GM19351 (cell line): Measurements from ENCODE around the gene AGK.
"Not testable (repeated sequence)": the region's sequence is repeated elsewhere in the genome, so short reads cannot be mapped to it uniquely, and the experiment has no call there.

Source experiments
- ATAC-seq: cut with Tn5 transposase; IDR thresholded peaks from one replicate; pipeline ENCODE4 v1.9.1; 2021; ENCODE audit warnings: mild to moderate bottlenecking, moderate library complexity; ENCODE audit not compliant: unreplicated experiment

AGK gene

GRCh38 chr7:141674171-141674671 lies 123.0 kb downstream of the AGK start:
- ATAC-seq, result no peak

DNA sequence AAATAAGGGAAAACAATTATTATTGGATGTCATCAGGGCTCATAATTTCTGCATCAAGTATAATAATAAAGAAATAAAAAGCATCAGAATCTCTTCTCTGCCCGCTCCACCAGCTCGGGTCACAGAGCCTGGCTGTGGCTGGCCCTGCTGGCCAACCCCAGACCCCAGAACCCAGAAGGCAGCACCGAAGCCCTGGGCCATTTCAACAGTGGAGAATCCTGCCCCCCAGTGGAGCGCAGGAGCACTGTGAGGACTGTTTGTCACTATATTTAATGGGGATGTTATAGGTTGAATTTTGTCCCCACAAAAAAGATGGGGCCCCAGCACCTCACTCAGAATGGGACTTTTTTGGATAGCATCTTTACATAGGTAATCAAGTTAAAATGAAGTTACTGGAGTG lies 123.5 kb downstream of the AGK start:
- ATAC-seq, result no peak

DNA sequence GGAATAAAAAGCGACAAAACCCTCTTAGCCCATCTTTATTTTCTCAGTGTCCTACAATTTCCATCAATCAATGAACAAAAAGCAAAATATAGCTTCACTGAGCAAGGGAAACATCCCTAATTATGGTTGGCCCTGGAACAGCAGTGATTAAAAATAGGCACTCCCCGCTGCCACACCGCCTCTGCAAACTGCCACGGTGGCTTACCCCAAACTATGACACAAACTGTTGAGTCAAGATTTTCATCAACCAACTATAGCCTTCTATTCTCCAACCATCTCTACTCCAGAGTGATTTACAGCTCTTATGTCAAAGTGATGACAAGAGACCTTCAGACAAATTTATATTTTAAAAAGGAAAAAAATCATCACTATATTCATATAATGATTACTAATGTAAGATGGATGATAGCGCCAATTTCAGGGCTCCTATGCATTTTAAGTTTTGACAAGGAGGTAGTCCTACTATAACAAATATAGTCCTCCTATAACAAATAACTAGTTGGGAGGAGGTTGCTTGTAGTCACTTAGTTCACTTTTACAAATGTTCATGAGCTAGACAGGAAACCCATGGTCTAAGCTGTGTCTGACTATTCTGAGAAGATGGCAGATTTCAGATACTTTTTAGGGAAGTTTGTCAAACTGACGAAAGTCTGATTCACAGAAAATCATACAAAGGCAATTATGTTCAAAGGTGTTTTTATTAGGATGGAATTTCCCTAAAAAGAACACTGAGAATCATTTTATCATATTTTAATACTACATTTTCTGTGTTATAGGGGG lies 124.4 kb downstream of the AGK start:
- no peak for ATAC-seq

- ATAC-seq, result no peak
These were observed 125.4 kb downstream of the AGK start for GRCh38 chr7:141676618-141677017.

GRCh38 chr7:141679014-141679413 lies 127.8 kb downstream of the AGK start:
- ATAC-seq, result peak; percentile 90

GRCh38 chr7:141685285-141686023 lies 134.2 kb downstream of the AGK start:
- ATAC-seq, result no peak

- ATAC-seq, result no peak
These were observed 134.9 kb downstream of the AGK start for GRCh38 chr7:141686074-141686473.

DNA sequence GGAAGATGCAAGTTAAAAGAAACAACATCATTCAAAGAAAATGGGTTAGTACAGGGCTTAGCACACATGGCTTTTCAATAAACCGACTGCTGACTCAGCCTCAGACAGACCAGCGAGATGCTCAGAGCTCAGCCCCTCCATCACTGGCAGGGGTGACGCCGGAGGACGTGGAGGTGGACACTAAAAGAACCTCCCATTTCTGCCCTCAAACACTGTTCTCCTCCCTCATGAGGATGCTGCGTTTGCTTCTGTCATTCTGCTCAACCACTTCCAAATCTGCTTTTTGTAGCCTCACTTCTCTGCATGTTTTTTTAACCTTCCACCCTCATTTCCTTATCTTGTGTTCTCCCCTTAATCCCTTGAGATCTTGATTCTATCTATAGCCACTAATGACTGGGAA lies 135.5 kb downstream of the AGK start:
- ATAC-seq, result no peak

GRCh38 chr7:141688043-141688442 lies 136.8 kb downstream of the AGK start:
- no peak for ATAC-seq

DNA sequence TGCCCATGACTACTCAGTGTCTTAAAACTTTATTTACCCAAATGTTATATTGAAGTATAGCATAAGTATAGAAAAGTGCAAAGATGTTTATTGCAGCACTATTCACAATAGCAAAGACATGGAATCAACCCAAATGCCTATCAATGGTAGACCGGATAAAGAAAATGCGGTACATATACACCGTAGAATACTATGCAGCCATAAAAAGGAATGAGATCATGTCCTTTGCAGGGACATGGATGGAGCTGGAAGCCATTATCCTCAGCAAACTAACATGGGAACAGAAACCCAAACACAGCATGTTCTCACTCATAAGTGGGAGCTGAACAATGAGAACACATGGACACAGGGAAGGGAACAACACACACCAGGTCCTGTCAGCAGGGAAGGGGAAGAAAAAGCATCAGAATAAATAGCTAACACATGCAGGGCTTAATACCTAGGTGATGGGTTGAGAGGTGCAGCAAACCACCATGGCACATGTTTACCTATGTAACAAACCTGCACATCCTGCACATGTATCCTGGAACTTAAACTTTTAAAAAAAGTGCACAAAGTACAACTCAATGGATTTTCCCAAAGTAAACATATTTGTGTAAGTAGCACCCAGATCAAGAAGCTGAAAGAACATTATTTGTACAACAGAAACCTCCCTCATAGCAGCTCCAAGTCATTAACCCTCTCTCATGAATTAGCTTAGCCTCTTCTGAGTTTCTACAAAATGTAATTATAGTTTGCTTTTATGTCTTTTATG lies 138.0 kb downstream of the AGK start:
- not testable (repeated sequence) for ATAC-seq

DNA sequence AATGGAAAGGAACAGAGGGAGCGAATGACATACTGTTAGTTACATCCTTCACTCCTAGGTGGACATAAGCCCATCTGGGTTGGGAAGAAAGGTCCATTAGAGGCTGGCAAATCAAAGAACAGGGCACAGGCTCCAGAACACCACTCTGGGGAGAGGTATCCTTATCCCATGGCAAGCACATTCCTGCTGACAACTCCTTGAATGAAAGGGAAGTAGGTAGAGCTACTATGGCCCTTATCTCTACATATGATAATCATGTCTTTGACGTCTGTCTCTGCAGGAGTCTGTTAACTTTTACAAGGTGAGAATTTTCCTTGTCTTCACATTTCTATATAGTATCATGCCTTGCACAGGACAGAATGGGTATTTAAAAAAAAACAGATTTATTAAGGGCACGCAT lies 140.3 kb downstream of the AGK start:
- ATAC-seq, result no peak

- ATAC-seq, result no peak
These were observed 140.8 kb downstream of the AGK start for GRCh38 chr7:141691961-141692360.

GRCh38 chr7:141693082-141693481 lies 141.9 kb downstream of the AGK start:
- no peak for ATAC-seq

DNA sequence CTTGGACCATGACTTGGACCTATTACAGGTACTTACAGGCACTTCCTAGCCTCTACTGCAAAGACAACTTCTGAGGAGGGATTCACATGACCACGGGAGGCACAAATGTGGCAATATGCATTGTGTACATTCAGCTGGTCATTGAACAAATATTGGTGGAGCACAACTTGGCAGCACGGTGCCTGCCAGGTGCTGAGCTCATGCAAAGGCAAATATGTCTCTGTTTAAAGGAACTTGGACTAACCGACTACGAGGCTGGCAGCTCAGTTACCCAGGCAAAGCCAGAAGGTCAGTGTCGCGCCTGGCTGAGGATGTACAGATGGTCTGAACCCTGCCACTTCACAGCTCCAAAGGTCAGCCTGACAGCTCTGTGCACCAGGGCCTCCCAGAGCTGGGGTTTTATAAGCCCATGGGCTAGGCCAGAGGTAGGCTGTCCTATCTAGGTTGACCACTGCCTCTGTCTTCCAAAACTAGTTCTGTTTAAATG lies 144.6 kb downstream of the AGK start:
- no peak for ATAC-seq

- no peak for ATAC-seq
These were observed 145.1 kb downstream of the AGK start for GRCh38 chr7:141696348-141696747.

DNA sequence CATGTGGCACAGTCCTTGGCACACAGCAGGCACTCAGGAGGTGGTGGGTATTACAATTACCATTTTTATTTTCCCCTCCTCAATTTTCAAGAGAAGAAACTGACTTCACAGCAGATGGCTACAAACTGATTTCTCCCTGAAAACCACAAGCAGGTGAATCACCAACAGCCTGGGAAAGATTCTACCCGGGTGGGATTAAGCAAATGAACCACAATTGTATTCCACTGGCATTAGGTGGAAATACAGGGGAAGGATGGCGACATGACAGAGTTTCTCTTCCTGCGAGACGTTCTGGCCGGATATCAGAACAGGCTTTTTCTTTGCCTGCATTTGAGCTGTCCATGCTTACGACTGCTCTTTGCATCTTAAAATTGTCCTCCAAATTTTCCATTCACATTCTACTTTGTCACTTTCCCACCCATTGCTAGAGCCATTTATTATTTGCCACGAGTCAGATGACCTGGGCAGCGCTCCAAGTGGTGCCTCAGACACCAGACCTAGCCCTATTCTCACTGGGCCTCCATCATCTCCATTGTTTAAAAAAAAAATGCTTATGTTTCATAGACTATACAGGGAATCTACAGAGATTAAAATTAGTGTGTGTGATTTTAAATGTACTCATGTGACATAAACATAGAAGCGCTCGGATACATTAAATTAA lies 146.1 kb downstream of the AGK start:
- ATAC-seq, result no peak

GRCh38 chr7:141698247-141699015 lies 147.2 kb downstream of the AGK start:
- ATAC-seq, result no peak

DNA sequence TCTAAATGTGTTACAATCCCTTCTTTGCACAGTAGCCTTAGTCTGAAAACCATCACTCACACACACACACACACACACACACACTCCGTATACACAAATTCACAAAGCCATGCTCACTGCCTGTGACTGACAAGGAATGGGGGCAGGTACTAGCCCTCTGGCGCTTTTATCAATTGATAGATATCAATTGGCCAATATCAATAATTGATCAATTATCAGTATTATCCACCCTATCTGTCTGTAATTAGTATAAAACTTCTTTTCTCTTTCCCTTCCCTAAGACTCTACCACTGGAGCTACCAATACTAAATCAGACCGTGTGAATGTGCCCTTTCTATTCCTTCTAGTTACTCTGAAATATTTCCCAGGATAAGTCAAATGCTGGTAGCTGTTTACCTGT lies 148.7 kb downstream of the AGK start:
- no peak for ATAC-seq

- no peak for ATAC-seq
These were observed 149.2 kb downstream of the AGK start for GRCh38 chr7:141700296-141700847.
